ENCODE data around the gene TMEM201. TPM values are rescaled to one million over a fixed set of nuclear protein-coding genes. Genes with fewer than 3 reads are reported as not detected.

Gene TMEM201
- total and polyA plus RNA-seq, 4 donors: 1.1 to 9.4 (median 4.3) TPM

GRCh38 chr1:9630331-9631111 is 41.8 kb downstream of the TMEM201 start:
- H3K9me3 ChIP-seq (ENCODE audit: control insufficient read depth, low read length): no peaks in the 10 kb centered on the region
- intact Hi-C loops (cut with DNase I): no loop called here
- 87 to 89% methylated on average over 8 of the region's 8 CpGs for WGBS, 2 donors
- no peaks in the 10 kb centered on the region for H3K36me3 ChIP-seq (ENCODE audit: control insufficient read depth in 1 of 2, insufficient read depth in 2 of 2, low read length in 1 of 2)
- H3K27ac ChIP-seq (ENCODE audit: low read depth in 1 of 2, low read length in 2 of 2): no peak overlapping the region
- no peaks in the 10 kb centered on the region for H3K27me3 ChIP-seq (ENCODE audit: control insufficient read depth in 1 of 2, insufficient read depth in 2 of 2, low read length in 1 of 2)
- DNase-seq (no peak), ATAC-seq (ENCODE audit: low FRiP score) (no peak)
- H3K4me1 ChIP-seq (ENCODE audit: control insufficient read depth in 1 of 2, insufficient read depth in 2 of 2, low read length in 2 of 2): no peaks in the 10 kb centered on the region
- no peak overlapping the region for H3K4me3 ChIP-seq (ENCODE audit: low read length in 2 of 2)

DNA sequence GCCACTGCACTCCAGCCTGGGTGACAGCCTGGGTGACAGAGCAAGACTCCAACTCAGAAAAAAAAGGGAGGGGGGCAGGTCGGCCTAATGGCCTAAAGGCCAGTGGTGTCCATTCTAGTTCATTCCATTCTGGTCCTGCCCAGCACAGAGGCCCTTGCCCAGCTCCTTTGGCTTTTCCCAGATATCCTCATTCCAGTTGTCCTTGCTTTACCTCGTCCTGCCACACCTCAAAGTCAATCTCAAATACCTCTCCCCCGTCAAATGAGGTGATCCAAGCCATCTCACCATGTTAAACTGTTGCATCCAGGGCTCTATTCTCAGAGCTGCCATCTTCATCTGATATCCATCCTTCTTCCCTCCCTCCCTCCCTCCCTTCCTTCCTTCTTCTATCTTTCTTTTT is 42.9 kb downstream of the TMEM201 start:
- Histone ChIP-seq H3K36me3 (ENCODE audit: control insufficient read depth in 1 of 2, insufficient read depth in 2 of 2, low read length in 1 of 2) (no peaks in the 10 kb centered on the region), H3K4me3 (ENCODE audit: low read length in 2 of 2) (no peak overlapping the region), H3K9me3 (ENCODE audit: control insufficient read depth, low read length) (no peaks in the 10 kb centered on the region), H3K27me3 (ENCODE audit: control insufficient read depth in 1 of 2, insufficient read depth in 2 of 2, low read length in 1 of 2) (no peaks in the 10 kb centered on the region), H3K27ac (ENCODE audit: low read depth in 1 of 2, low read length in 2 of 2) (no peak overlapping the region), H3K4me1 (ENCODE audit: control insufficient read depth in 1 of 2, insufficient read depth in 2 of 2, low read length in 2 of 2) (no peaks in the 10 kb centered on the region)
- 95 to 97% methylated on average over 3 of the region's 3 CpGs for WGBS, 2 donors
- intact Hi-C loops (cut with DNase I): no loop called here
- DNase-seq (no peak), ATAC-seq (ENCODE audit: low FRiP score) (no peak)

DNA sequence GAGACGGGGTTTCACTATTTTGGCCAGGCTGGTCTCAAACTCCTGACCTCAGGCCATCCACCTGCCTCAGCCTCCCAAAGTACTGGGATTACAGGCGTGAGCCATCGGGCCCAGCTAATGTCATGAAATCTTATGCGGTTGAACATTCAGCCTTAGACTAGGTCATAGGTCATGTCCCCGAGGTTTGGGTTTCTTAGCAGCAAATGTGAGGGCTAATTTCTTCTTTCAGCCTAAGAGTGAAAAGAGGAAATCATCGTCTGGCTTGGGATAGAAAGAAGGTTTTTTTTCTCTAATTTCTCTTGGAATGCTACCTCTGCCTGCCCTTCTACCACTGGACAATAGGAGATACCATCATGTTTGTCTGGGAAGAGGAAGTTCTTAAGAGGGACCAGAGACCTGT is 44.8 kb downstream of the TMEM201 start:
- H3K4me1 ChIP-seq (ENCODE audit: control insufficient read depth in 1 of 2, insufficient read depth in 2 of 2, low read length in 2 of 2): no peaks in the 10 kb centered on the region
- no peaks in the 10 kb centered on the region for H3K36me3 ChIP-seq (ENCODE audit: control insufficient read depth in 1 of 2, insufficient read depth in 2 of 2, low read length in 1 of 2)
- 89 to 90% methylated on average over 6 of the region's 6 CpGs for WGBS, 2 donors
- ATAC-seq (ENCODE audit: low FRiP score): no peak
- no peaks in the 10 kb centered on the region for H3K9me3 ChIP-seq (ENCODE audit: control insufficient read depth, low read length)
- intact Hi-C loops (cut with DNase I): no loop called here
- no peaks in the 10 kb centered on the region for H3K27me3 ChIP-seq (ENCODE audit: control insufficient read depth in 1 of 2, insufficient read depth in 2 of 2, low read length in 1 of 2)
- no peak overlapping the region for H3K4me3 ChIP-seq (ENCODE audit: low read length in 2 of 2)
- no peak overlapping the region for H3K27ac ChIP-seq (ENCODE audit: low read depth in 1 of 2, low read length in 2 of 2)
- no peak for DNase-seq

- Histone ChIP-seq H3K27ac (ENCODE audit: low read depth in 1 of 2, low read length in 2 of 2) (no peak overlapping the region), H3K27me3 (ENCODE audit: control insufficient read depth in 1 of 2, insufficient read depth in 2 of 2, low read length in 1 of 2) (no peaks in the 10 kb centered on the region), H3K9me3 (ENCODE audit: control insufficient read depth, low read length) (no peaks in the 10 kb centered on the region), H3K4me1 (ENCODE audit: control insufficient read depth in 1 of 2, insufficient read depth in 2 of 2, low read length in 2 of 2) (no peaks in the 10 kb centered on the region), H3K36me3 (ENCODE audit: control insufficient read depth in 1 of 2, insufficient read depth in 2 of 2, low read length in 1 of 2) (no peaks in the 10 kb centered on the region), H3K4me3 (ENCODE audit: low read length in 2 of 2) (no peak overlapping the region)
- intact Hi-C loops (cut with DNase I): no loop called here
- DNase-seq (no peak), ATAC-seq (ENCODE audit: low FRiP score) (no peak)
- 85 to 88% methylated on average over 2 of the region's 2 CpGs for whole genome bisulfite sequencing, 2 donors
Measured at GRCh38 chr1:9634582-9634981, 45.9 kb downstream of the TMEM201 start.

GRCh38 chr1:9639227-9639626 is 50.5 kb downstream of the TMEM201 start:
- 64 to 65% methylated on average over 6 of the region's 6 CpGs for WGBS, 2 donors
- H3K36me3 ChIP-seq (ENCODE audit: control insufficient read depth in 1 of 2, insufficient read depth in 2 of 2, low read length in 1 of 2): no peaks in the 10 kb centered on the region
- intact Hi-C loops (cut with DNase I): no loop called here

DNA sequence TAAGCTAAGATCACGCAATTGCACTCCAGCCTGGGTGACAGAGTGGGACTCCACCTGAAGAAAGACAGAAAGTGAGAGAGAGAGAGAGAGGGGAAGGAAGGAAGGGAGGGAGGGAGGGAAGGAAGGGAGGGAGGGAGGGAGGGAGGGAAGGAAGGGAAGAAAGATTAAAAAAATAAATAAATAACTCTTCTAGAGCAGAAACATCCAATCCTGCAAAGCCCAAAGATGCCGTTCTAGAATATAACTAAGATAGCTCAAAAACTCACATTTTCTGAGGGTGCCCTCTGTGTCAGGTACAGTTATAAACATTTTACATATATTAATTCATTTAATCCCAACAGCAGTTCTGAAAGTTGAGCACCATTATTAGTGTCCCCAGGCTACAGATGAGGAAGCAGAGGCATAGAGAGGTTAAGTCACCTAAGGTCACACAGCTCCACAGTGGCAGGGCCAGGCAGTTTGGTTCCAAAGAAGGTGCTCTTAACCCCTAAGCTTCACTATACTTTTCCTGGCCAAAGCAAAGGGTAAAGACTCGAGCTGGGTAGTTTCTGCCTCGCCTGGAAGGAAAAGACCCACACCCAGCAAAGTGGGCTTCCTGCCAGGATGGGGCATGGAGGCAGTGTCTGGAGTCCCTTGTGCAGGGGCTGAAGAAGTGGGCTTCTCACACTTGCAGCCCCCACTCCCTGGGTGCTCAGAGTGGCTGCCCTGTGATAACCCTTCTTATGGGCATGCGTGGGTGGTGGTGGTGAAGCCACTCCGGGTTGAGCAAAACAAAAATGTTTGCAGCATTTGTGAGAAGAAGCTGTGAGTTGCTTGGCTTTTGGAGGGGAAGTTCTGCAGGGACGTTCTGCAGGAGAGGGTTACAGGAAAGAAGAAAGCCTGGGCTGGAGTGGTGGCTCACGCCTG is 54.9 kb downstream of the TMEM201 start:
- Histone ChIP-seq H3K36me3 (ENCODE audit: control insufficient read depth in 1 of 2, insufficient read depth in 2 of 2, low read length in 1 of 2) (no peaks in the 10 kb centered on the region), H3K27ac (ENCODE audit: low read depth in 1 of 2, low read length in 2 of 2) (no peak overlapping the region), H3K9me3 (ENCODE audit: control insufficient read depth, low read length) (no peaks in the 10 kb centered on the region), H3K4me3 (ENCODE audit: low read length in 2 of 2) (no peak overlapping the region), H3K4me1 (ENCODE audit: control insufficient read depth in 1 of 2, insufficient read depth in 2 of 2, low read length in 2 of 2) (no peaks in the 10 kb centered on the region), H3K27me3 (ENCODE audit: control insufficient read depth in 1 of 2, insufficient read depth in 2 of 2, low read length in 1 of 2) (no peaks in the 10 kb centered on the region)
- ATAC-seq (ENCODE audit: low FRiP score) (no peak), DNase-seq (no peak)
- intact Hi-C loops (cut with DNase I): no loop called here
- 69% methylated on average over 8 of the region's 8 CpGs for WGBS, 2 donors

More at GRCh38 chr1:9639227-9639626, 50.5 kb downstream of the TMEM201 start:
- no peak overlapping the region for H3K4me3 ChIP-seq (ENCODE audit: low read length in 2 of 2)
- no peak for DNase-seq
- no peaks in the 10 kb centered on the region for H3K9me3 ChIP-seq (ENCODE audit: control insufficient read depth, low read length)
- no peak overlapping the region for H3K27ac ChIP-seq (ENCODE audit: low read depth in 1 of 2, low read length in 2 of 2)
- no peaks in the 10 kb centered on the region for H3K4me1 ChIP-seq (ENCODE audit: control insufficient read depth in 1 of 2, insufficient read depth in 2 of 2, low read length in 2 of 2)
- H3K27me3 ChIP-seq (ENCODE audit: control insufficient read depth in 1 of 2, insufficient read depth in 2 of 2, low read length in 1 of 2): no peaks in the 10 kb centered on the region
- no peak for ATAC-seq (ENCODE audit: low FRiP score)

GRCh38 chr1:9646037-9646436 is 57.3 kb downstream of the TMEM201 start:
- WGBS, 2 donors: 93 to 94% methylated on average over 13 of the region's 13 CpGs
- ATAC-seq (ENCODE audit: low FRiP score) (no peak), DNase-seq (no peak)
- intact Hi-C loops (cut with DNase I): no loop called here
- H3K36me3 ChIP-seq (ENCODE audit: control insufficient read depth in 1 of 2, insufficient read depth in 2 of 2, low read length in 1 of 2): no peaks in the 10 kb centered on the region
- H3K4me3 ChIP-seq (ENCODE audit: low read length in 2 of 2): no peak overlapping the region
- no peaks in the 10 kb centered on the region for H3K9me3 ChIP-seq (ENCODE audit: control insufficient read depth, low read length)
- no peaks in the 10 kb centered on the region for H3K27me3 ChIP-seq (ENCODE audit: control insufficient read depth in 1 of 2, insufficient read depth in 2 of 2, low read length in 1 of 2)
- no peaks in the 10 kb centered on the region for H3K4me1 ChIP-seq (ENCODE audit: control insufficient read depth in 1 of 2, insufficient read depth in 2 of 2, low read length in 2 of 2)
- H3K27ac ChIP-seq (ENCODE audit: low read depth in 1 of 2, low read length in 2 of 2): no peak overlapping the region

- no peak for DNase-seq
- Histone ChIP-seq H3K27ac (ENCODE audit: low read depth in 1 of 2, low read length in 2 of 2) (no peak overlapping the region), H3K4me3 (ENCODE audit: low read length in 2 of 2) (no peak overlapping the region), H3K27me3 (ENCODE audit: control insufficient read depth in 1 of 2, insufficient read depth in 2 of 2, low read length in 1 of 2) (no peaks in the 10 kb centered on the region), H3K9me3 (ENCODE audit: control insufficient read depth, low read length) (no peaks in the 10 kb centered on the region), H3K36me3 (ENCODE audit: control insufficient read depth in 1 of 2, insufficient read depth in 2 of 2, low read length in 1 of 2) (no peaks in the 10 kb centered on the region), H3K4me1 (ENCODE audit: control insufficient read depth in 1 of 2, insufficient read depth in 2 of 2, low read length in 2 of 2) (no peaks in the 10 kb centered on the region)
- 77 to 80% methylated on average over 10 of the region's 10 CpGs for WGBS, 2 donors
- intact Hi-C loops (cut with DNase I): no loop called here
- no peak for ATAC-seq (ENCODE audit: low FRiP score)
Measured at GRCh38 chr1:9648171-9648570, 59.5 kb downstream of the TMEM201 start.
